Breast epithelium (tissue), 4 donors: ENCODE data around the gene RNF220. TPM values are rescaled to one million over a fixed set of nuclear protein-coding genes. Genes with fewer than 3 reads are reported as not detected.
A peak's percentile ranks its signal among the peaks of the same experiment; 100 is the strongest.

Experiments used
- DNase-seq, 2 donors: peaks; one replicate each; pipeline ENCODE4 v3.0.0-alpha.2; 2019; ENCODE audit warnings: low spot score in 2 of 2
- H3K27ac ChIP-seq, 2 donors: fragments of 200-600 bp; sonication (generic) in 1 of 2; one replicate each; pipeline ENCODE4 v1.5.1; 2016 to 2019; ENCODE audit warnings: mild to moderate bottlenecking in 1 of 2
- H3K27me3 ChIP-seq, 2 donors: fragments of 200-600 bp; sonication (generic) in 1 of 2; one replicate each; pipeline versions ENCODE4 v1.5.1 to v1.6.0; 2017 to 2019; ENCODE audit warnings: control low read depth in 1 of 2, mild to moderate bottlenecking in 1 of 2
- H3K36me3 ChIP-seq: fragments of 200-600 bp; one replicate; pipeline ENCODE4 v1.5.1; 2019
- H3K4me1 ChIP-seq, 2 donors: fragments of 200-600 bp; sonication (generic); one replicate each; pipeline ENCODE4 v1.5.1; 2016 to 2019; ENCODE audit warnings: control low read depth in 1 of 2
- H3K4me3 ChIP-seq, 3 donors: fragments of 200-600 bp; sonication (generic); 1 replicate in 2 of 3; 2 replicates in 1 of 3; pipeline ENCODE4 v1.5.1; 2016 to 2019; ENCODE audit warnings: mild to moderate bottlenecking in 3 of 3, moderate library complexity in 2 of 3
- H3K9me3 ChIP-seq, 2 donors: fragments of 200-600 bp; sonication (generic) in 1 of 2; one replicate each; pipeline ENCODE4 v1.5.1; 2016 to 2019; ENCODE audit warnings: control low read depth in 1 of 2
- POLR2A ChIP-seq: fragments of 450-650 bp; IDR thresholded peaks from one replicate; pipeline ENCODE4 v1.6.1; 2016; ENCODE audit warnings: antibody characterized with exemption, mild to moderate bottlenecking, moderate library complexity
- POLR2AphosphoS5 ChIP-seq, 3 donors: sonication (generic); formaldehyde crosslinking; IDR thresholded peaks; one replicate each; pipeline ENCODE4 v1.6.1; 2017; ENCODE audit warnings: antibody characterized with exemption in 3 of 3
- intact Hi-C: fragments of 100-400 bp; cut with DNase I; formaldehyde crosslinking; loops from one replicate; pipeline ENCODE4 v1.15.1; 2023; ENCODE audit warnings: low total_unique reads
- total RNA-seq, 3 donors: library from RNA; depleted of rRNA; stranded (reverse); fragments of >200 nt; gene quantifications; one replicate each; pipeline ENCODE4 v1.1.0, GENCODE V29; 2016
- TF ChIP-seq, protein P1 (sequence below), 3 donors: fragments of 450-650 bp; IDR thresholded peaks; one replicate each; pipeline ENCODE4 v1.5.1; 2016 to 2017; ENCODE audit warnings: antibody characterized with exemption in 3 of 3, mild to moderate bottlenecking in 3 of 3, moderate library complexity in 3 of 3

Gene RNF220
- total RNA-seq, 3 donors from 2014 or later: 90.4 to 110 (median 93.4) TPM

DNA sequence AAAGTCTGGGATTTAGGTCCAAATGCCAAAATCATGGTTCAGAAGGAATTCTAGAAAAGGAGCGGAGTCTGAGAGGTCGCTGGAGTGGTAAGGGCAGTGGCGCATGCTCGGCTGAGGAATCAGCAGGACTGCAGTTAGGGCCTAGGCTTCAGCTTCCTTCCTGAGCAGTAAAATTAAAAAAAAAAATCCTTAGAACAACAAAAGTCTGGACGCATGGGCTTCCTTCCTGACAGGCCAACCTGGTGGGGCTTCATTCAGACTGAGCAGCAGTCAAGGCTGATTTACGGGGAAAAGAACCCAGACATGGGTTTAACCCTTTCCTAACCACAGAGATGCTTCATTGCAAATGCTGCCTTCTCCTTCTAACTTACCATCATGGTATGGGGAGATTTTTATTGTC lies 17.1 kb downstream of the RNF220 start:
- Histone ChIP-seq H3K27me3 (peaks cover 4 to 58% of the 10 kb centered on the region in 2 donors), H3K36me3 (no peaks in the 10 kb centered on the region), H3K27ac (no peak overlapping the region), H3K4me3 (no peak overlapping the region), H3K4me1 (no peaks in the 10 kb centered on the region), H3K9me3 (no peaks in the 10 kb centered on the region)
- intact Hi-C loops: no loop called here
- TF ChIP-seq POLR2A: no peak
- no peak for TF ChIP-seq POLR2AphosphoS5 (IDR thresholded peaks at IDR 0.05)
- TF ChIP-seq, protein P1, sequence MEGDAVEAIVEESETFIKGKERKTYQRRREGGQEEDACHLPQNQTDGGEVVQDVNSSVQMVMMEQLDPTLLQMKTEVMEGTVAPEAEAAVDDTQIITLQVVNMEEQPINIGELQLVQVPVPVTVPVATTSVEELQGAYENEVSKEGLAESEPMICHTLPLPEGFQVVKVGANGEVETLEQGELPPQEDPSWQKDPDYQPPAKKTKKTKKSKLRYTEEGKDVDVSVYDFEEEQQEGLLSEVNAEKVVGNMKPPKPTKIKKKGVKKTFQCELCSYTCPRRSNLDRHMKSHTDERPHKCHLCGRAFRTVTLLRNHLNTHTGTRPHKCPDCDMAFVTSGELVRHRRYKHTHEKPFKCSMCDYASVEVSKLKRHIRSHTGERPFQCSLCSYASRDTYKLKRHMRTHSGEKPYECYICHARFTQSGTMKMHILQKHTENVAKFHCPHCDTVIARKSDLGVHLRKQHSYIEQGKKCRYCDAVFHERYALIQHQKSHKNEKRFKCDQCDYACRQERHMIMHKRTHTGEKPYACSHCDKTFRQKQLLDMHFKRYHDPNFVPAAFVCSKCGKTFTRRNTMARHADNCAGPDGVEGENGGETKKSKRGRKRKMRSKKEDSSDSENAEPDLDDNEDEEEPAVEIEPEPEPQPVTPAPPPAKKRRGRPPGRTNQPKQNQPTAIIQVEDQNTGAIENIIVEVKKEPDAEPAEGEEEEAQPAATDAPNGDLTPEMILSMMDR (IDR thresholded peaks at IDR 0.05): no peak
- no peak for DNase-seq

DNA sequence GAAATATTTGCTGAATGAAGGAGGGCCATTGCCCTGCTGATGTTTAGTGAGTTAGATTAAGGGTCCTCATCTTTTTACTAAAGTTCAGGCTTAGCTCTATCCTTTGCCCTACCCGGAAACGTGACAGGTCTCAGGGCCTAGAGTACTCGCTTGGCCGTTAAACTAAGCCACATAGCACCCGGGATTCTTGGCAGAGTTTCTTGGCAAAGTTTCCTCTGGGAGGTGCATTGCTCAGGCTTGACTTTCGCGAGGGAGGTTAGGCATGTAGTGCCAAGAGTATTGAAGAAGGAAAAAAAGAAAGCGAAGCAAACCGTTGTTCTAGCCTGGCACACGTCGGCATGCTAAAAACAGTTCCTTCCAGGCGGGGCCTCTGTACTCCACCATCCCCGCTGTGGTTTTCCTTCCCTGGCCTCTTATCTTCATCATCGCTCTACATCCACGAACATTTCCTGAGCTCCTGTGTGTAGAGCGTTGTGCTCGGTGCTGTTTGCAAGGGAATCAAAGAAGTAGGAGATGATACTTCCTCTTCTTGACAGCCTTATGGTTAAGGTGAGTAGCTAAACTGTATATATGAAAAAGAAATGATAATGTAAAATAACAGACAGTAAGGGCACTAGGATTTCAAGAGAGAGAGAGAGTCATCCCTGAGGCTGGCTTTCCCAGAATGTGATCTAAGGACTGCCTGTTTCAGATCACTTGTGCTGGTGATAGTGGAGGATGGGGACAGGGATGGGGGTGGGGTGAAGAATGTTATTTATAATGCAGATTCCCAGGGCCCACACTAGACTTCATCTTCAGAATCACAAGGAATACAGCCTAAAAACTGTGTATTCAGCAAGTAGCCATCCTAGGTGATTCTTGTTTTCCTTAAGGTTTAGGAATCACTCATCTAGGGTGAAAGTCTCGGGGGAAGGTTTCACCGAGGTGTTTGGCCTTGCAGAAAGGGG lies 18.8 kb downstream of the RNF220 start:
- H3K27ac ChIP-seq: no peak overlapping the region
- DNase-seq: peak; percentile 72 to 92
- H3K9me3 ChIP-seq: no peaks in the 10 kb centered on the region
- H3K4me1 ChIP-seq: no peaks in the 10 kb centered on the region
- intact Hi-C loops: loop anchor here (1.0 kb wide), 1 partner anchor 8 kb away; no protein-coding TSS in a partner anchor
- H3K27me3 ChIP-seq: peaks cover 0 to 61% of the 10 kb centered on the region in 2 donors
- TF ChIP-seq POLR2A (no peak), POLR2AphosphoS5 (IDR thresholded peaks at IDR 0.05) (peak in 1 of 3 donors; percentile 67)
- TF ChIP-seq, protein P1 (IDR thresholded peaks at IDR 0.05): no peak
- H3K36me3 ChIP-seq: no peaks in the 10 kb centered on the region
- H3K4me3 ChIP-seq: peak overlapping the region in 2 of 3 donors; percentile 10 to 14

DNA sequence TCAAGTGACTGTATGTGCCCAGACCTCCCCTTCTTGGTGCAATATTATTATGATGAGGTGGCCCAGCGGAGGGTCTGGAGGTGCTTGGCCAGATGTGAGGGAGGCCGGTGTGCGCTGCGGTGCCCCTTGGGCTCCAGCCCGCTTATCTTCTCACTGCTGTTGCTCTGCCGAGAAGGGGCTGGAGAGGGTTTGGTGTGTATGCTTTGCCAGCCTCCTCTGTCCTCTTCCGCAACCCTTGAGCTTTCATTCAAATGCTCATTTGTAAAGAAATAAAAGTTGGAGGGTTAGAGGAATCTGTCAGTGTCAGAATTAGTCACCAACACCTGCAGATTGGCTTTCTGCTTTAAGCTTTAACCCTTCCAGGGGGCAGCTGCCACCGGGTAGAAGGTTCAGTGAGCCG lies 19.7 kb downstream of the RNF220 start:
- no peak overlapping the region for H3K27ac ChIP-seq

DNA sequence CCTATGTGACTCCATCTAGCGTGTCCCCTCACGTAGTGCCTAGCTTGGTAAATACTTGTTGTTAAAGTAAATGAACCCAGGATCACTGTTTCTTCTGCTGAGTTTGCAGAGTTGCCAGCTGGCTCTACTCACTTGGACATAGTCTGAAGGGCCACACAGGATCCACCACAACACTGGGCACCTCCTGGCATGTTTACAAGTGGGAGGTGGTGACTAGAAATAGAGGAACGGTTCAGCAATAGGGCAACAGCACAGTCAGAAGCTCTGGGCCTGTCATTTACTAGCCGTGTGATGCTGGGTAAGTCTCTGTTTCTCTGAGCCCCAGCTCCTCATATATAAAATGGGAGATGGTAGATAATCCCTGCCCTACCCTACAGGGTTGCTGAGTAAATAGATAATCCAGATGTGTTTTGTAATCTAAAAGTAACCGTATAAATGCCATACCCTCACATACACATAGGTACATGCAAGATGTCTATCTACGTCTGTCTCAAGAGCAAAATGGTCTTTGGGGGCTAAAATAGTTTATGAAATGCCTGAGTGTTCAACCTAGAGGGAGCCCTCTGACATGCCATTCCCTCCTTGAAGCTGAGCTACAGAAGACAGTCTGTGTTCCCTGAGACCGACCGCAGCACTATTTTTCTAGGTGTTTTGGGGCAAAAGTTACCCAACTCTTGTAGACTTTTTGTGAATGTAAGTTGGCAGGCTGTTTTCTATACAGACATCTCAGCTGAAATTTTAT lies 20.5 kb downstream of the RNF220 start:
- intact Hi-C loops: no loop called here

More for the DNA sequence above, 19.7 kb downstream of the RNF220 start:
- no peaks in the 10 kb centered on the region for H3K9me3 ChIP-seq
- no peaks in the 10 kb centered on the region for H3K36me3 ChIP-seq
- peaks cover 0 to 58% of the 10 kb centered on the region in 2 donors for H3K27me3 ChIP-seq
- H3K4me1 ChIP-seq: no peaks in the 10 kb centered on the region
- H3K4me3 ChIP-seq: no peak overlapping the region
- DNase-seq: no peak
- intact Hi-C loops: no loop called here
- no peak for TF ChIP-seq POLR2AphosphoS5 (IDR thresholded peaks at IDR 0.05)
- TF ChIP-seq POLR2A: no peak
- TF ChIP-seq, protein P1 (IDR thresholded peaks at IDR 0.05): no peak

More for the DNA sequence above, 20.5 kb downstream of the RNF220 start:
- DNase-seq: no peak
- TF ChIP-seq POLR2AphosphoS5 (IDR thresholded peaks at IDR 0.05): no peak
- TF ChIP-seq, protein P1 (IDR thresholded peaks at IDR 0.05): no peak
- no peak for TF ChIP-seq POLR2A
- Histone ChIP-seq H3K27ac (no peak overlapping the region), H3K9me3 (no peaks in the 10 kb centered on the region), H3K36me3 (no peaks in the 10 kb centered on the region), H3K27me3 (peaks cover 0 to 50% of the 10 kb centered on the region in 2 donors), H3K4me3 (no peak overlapping the region), H3K4me1 (no peaks in the 10 kb centered on the region)
